ENCODE results near the gene BTF3.
A peak's percentile ranks its signal among the peaks of the same experiment; 100 is the strongest.

Gene BTF3

GRCh38 chr5:73525606-73526203 is 27.5 kb downstream of the BTF3 start:
- DNase-seq = no peak

GRCh38 chr5:73528248-73528647 is 30.0 kb downstream of the BTF3 start:
- DNase-seq = no peak

- no peak for DNase-seq
These were observed 30.8 kb downstream of the BTF3 start for GRCh38 chr5:73529081-73529480.

GRCh38 chr5:73531356-73531755 is 33.1 kb downstream of the BTF3 start:
- DNase-seq = no peak

- no peak for DNase-seq
These were observed 34.0 kb downstream of the BTF3 start for GRCh38 chr5:73532195-73532594.

- no peak for DNase-seq
These were observed 35.9 kb downstream of the BTF3 start for GRCh38 chr5:73534011-73534644.

- DNase-seq = no peak
These were observed 36.7 kb downstream of the BTF3 start for GRCh38 chr5:73534971-73535370.

GRCh38 chr5:73539730-73540129 is 41.5 kb downstream of the BTF3 start:
- no peak for DNase-seq

- DNase-seq = no peak
These were observed 42.0 kb downstream of the BTF3 start for GRCh38 chr5:73540192-73540591.

GRCh38 chr5:73542020-73542419 is 43.8 kb downstream of the BTF3 start:
- no peak for DNase-seq

- DNase-seq = peak; percentile 30
These were observed 46.5 kb downstream of the BTF3 start for GRCh38 chr5:73544429-73545402.

- DNase-seq = no peak
These were observed 47.1 kb downstream of the BTF3 start for GRCh38 chr5:73545403-73545779.

- no peak for DNase-seq
These were observed 51.8 kb downstream of the BTF3 start for GRCh38 chr5:73550016-73550415.

GRCh38 chr5:73552642-73553041 is 54.4 kb downstream of the BTF3 start:
- DNase-seq = no peak

Measured in NCI-H2171 treated with DMSO at 0.1 percent for 48 hours (cell line).